Stimulated activated CD4-positive, alpha-beta T cell treated with anti-CD3 and anti-CD28 coated beads, Interleukin-15, amount 100 ng/mL, for 24 hours (primary cell): Measurements from ENCODE around the gene LRRC4B.
"Not testable (repeated sequence)": the region's sequence is repeated elsewhere in the genome, so short reads cannot be mapped to it uniquely, and the experiment has no call there.

Source experiments
- DNase-seq: peaks from one replicate; pipeline ENCODE4 v3.0.0-alpha.2; 2020

LRRC4B gene

DNA sequence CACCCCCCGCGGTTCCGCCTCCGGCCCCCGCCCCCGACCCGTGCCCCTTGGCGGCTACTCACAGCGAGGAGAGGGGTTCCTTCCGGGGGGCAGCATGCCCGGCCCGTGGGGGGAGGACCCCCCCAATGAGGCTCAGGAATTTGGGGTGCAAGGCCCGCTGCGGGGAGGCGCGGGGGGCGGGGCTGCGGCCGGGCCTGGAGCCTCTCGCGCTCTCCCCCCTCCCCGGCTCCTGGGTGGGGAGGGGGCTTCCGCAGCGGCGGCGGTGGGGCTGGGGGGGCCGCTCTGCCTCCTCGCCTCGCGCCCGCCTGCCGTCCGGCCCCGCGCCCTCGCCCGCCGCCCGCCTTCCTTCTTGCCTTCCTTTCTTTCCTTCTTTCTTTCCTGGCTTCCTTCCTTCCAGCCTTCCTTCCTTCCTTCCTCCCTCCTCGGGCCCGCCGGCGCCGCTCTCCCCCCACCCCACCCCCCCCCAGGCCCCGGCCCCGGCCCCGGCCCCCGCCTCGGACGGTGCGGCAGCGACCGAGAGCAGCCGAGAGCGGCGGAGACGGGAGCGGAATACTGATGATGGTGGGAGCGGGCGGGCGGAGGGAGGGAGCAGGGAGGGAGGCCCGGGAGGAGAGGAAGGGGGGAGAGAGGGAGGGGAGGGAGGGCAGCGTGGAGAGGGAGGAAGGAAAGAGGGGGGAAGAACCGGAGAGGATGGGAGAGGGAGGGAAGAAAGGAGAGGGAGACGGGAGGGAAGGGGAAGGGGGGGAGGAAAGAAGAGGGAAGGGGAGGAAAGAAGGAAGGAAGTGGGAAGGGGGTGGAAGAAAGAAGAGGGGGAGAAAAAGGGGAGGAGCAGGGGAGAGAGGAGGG, at the start of gene LRRC4B:
TSS of gene LRRC4B (minus strand) at position 554 of the 846 bp plus-strand sequence. CDS start 19,597 bp downstream, outside the sequence.
- DNase-seq = no peak

- DNase-seq = not testable (repeated sequence)
Observed at GRCh38 chr19:50612504-50613404, 44.5 kb upstream of the LRRC4B start.

- peak; percentile 92 for DNase-seq
Observed at GRCh38 chr19:50607874-50608785, 39.9 kb upstream of the LRRC4B start.

GRCh38 chr19:50607388-50607787, 39.2 kb upstream of the LRRC4B start:
- no peak for DNase-seq

DNA sequence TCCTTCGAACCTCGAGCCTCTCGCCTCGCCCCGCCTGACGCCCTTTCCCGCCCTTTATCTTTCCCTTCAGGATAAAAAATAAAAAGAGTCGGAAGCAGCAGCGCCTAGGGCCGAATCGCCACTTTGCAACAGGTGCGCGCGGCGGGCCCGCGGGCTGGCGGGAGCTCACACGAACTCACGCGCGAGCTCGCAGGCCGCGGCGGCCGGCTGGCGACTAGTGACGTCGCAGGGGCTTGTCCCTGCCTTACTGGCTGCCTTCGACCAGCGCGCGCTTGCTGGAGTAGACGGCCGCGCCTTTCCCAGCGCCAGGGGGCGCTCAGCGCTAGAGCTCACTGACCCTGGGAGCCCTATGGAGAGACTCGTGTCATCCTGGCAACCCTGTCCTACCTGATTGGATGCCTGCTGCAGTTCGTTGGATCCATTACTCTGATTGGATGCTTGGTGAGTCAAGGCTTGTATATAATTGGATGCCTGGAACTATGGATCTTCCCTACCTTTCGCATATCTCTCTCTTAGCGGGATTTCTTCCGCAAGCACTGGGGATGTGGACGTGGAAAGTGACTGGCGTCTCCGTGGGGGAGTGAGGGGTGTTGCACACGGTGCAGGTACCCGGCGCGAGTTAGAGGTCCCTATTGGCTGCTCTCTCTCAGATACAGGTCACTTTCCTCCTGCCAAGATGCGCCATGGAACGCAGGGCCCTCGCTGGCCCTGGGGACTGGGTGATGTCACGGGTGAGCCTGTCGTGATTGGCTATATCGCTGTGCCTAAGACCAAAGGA, 38.0 kb upstream of the LRRC4B start:
- peak; percentile 14 for DNase-seq

DNA sequence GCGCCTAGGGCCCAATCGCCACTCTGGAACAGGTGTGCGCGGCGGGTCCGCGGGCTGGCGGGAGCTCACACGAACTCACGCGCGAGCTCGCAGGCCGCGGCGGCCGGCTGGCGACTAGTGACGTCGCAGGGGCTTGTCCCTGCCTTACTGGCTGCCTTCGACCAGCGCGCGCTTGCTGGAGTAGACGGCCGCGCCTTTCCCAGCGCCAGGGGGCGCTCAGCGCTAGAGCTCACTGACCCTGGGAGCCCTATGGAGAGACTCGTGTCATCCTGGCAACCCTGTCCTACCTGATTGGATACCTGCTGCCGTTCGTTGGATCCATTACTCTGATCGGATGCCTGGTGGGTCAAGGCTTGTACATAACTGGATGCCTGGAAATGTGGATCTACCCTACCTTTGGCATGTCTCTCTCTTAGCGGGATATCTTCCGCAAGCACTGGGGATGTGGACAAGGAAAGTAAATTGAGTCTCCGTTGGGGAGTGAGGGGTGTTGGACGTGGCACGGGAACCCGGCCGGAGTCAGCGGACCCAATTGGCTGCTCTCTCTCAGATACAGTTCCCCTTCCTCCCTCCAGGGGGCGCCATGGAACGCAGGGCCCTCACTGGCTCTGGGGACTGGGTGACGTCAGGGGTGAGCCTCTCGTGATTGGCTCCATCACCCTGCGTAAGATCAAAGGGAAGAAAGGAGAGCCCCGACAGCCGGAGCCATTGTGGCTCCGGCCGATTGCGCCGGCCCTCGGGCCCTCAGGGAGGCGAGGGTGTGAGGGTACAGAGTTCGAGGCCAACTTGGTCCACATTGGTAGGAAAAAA, 36.2 kb upstream of the LRRC4B start:
- peak; percentile 20 for DNase-seq

- DNase-seq = no peak
Observed at GRCh38 chr19:50602935-50603334, 34.7 kb upstream of the LRRC4B start.

- DNase-seq = no peak
Observed at GRCh38 chr19:50602496-50602895, 34.3 kb upstream of the LRRC4B start.

- no peak for DNase-seq
Observed at GRCh38 chr19:50602089-50602422, 33.8 kb upstream of the LRRC4B start.

DNA sequence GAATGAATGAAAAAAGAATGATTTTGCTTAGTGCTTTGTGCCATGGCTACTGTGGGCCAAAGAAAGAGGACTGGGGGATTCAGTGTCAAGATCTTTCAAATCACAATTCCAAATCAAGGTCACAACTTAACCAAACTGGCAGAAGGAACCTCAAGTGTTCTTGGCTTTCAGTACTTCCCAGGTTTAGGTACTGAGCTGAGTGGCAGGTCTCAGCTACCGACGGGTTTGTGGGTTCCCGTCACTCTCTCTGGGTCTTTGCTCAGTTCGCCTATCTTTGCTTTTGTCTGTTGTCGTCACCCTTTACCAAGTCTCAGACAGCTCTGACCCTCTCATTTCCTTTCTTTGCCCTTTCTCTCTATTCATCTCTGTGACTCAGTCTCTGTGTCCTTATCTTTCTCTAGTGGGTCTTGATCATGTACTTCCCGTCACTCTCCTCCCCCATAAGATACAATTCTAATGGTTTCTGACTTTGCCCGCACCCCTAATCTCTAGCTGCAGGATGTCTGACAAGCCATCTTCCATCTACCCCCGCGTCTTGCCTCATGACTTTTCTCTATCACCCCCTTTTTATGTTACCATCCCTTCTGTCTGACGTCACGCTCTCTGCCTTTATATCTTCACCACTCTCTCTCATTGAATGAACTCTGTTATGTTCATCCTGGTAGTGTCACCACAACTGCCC, 33.3 kb upstream of the LRRC4B start:
- DNase-seq = no peak

- no peak for DNase-seq
Observed at GRCh38 chr19:50599427-50599826, 31.2 kb upstream of the LRRC4B start.

- DNase-seq = no peak
Observed at GRCh38 chr19:50590191-50590590, 22.0 kb upstream of the LRRC4B start.

DNA sequence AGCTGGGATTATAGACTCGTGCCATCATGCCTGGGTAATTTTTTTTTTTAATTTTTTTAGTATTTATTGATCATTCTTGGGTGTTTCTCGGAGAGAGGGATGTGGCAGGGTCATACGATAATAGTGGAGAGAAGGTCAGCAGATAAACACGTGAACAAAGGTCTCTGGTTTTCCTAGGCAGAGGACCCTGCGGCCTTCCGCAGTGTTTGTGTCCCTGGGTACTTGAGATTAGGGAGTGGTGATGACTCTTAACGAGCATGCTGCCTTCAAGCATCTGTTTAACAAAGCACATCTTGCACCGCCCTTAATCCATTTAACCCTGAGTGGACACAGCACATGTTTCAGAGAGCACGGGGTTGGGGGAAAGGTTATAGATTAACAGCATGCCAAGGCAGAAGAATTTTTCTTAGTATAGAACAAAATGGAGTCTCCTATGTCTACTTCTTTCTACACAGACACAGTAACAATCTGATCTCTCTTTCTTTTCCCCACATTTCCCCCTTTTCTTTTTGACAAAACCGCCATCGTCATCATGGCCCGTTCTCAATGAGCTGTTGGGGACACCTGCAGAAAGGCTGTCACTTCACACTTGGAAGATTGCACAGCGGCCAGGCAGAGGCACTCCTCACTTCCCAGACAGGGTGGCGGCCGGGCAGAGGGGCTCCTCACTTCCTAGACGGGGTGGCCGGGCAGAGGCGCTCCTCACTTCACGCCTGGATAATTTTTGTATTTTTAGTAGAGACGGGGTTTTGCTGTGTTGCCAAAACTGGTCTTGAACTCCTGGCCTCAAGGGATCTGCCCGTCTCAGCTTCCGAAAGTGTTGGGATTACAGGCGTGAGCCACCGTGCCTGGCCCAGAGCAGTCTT, 13.8 kb upstream of the LRRC4B start:
- DNase-seq = not testable (repeated sequence)

- DNase-seq = no peak
Observed at GRCh38 chr19:50580970-50581634, 12.9 kb upstream of the LRRC4B start.

GRCh38 chr19:50580240-50580639, 12.0 kb upstream of the LRRC4B start:
- no peak for DNase-seq

DNA sequence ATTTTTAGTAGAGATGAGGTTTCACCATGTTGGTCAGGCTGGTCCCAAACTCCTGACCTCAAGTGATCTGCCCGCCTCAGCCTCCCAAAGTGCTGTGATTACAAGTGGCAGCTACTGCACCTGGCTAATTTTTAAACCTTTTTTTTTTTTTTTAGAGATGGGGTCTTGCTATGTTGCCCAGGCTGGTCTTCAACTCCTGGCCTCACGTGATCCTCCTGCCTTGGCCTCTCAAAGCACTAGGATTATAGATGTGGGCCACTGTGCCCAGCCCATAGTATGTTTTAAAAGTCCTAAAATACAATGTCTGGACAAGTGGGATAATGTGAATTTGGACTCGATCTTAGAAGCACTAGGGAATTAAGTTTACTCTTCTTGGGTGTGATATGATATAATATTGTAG, 8.5 kb upstream of the LRRC4B start:
- not testable (repeated sequence) for DNase-seq

GRCh38 chr19:50573741-50574461, 5.7 kb upstream of the LRRC4B start:
- no peak for DNase-seq

GRCh38 chr19:50570997-50571396, 2.8 kb upstream of the LRRC4B start:
- DNase-seq = no peak
